UCSD-AML1 (cell line): ENCODE results near the gene ZNF138.
"Not testable (repeated sequence)": the region's sequence is repeated elsewhere in the genome, so short reads cannot be mapped to it uniquely, and the experiment has no call there.

Experiments used
- DNase-seq: peaks from one replicate; lab custom pipeline; 2025; ENCODE audit not compliant: unreplicated experiment; lab: John Stamatoyannopoulos, UW

ZNF138 gene

DNA sequence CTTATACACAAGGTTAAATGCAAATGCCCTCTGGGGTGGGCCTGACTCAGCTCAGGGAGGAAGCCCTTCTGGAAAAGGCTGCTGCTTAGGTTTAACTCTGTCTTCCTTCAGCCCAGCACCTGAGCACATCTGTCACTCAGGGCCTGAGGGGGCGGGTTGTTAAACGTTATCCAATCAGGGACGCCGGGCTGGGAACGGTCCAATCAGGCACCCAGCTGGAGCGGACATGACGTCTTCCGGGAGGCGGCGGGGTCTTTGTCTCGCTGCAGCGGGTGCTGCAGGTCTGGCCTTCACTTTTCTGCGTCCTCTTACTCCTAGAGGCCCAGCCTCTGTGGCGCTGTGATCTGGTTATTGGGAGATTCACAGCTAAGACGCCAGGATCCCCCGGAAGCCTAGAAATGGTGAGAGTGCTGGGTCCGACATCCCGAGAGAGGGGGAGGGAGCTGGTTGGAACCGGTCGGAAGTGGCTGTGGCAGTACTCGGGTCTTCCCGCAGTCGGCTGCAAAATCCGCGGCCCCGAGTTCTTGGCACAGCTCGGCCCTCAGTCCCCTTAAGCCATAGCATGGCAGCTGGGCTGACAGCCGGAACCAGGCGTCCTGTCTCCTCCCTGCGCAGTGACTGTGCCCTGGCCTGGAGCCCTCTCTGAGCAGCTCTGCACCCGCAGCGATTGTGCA, at the start of gene ZNF138:
TSS of gene ZNF138 (plus strand) at position 258 of the 674 bp plus-strand sequence. CDS start at position 399, 141 bp downstream.
- DNase-seq: peak; percentile 79

DNA sequence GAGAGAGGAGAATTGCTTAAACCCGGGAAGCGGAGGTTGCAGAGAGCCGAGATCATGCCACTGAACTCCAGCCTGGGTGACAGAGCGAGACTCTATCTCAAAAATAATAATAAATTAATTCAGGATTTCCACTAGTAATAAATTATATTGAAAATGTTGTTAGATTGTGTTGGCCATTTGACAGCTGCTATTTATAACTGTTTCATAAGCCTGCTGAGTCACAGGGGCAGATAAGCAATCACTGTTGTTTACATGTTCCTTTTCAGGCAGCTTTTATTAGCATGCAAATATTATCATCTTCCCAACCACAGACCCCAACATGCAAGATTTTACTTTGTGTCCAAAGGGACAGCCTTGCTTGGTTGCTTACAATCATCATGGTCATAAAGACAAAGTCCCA, 49.5 kb upstream of the ZNF138 start:
- no peak for DNase-seq

DNA sequence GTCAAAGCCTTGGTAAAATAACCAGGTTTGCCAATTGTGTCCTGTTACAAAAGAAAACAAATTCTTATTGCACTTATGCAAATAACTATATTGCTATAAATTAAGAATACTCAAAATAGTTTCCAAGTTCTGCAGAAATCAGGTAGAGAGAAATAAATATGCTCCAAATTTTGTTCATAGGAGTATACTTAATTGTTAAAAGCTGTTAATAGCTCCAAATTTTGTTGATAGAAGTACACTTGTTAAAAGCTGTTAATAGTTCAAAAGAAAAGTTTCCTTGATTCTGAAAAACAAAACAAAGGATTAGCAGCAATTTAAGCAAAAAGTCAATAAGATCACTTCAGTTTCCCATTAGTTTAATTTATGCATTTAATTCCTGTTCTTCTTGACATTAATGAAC, 46.4 kb upstream of the ZNF138 start:
- no peak for DNase-seq

DNA sequence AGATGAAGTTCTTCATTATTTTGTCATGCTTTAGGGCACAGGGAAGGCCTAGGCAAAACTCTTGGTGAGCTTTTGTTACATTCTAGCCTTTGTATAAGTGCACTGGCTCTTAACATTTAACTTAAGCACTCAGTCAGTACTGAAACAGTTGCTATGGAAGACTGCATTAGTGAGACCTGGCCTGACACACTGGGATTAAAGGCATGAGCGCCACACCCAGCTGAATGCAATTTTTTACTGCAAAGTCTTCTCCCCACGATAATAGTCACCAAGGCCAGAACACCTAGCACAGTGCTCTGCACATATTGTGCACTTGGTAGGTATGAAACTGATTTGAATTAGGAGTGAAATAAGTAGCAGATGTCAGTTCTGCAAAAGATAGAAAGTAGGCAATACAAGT, 41.2 kb upstream of the ZNF138 start:
- DNase-seq: no peak

DNA sequence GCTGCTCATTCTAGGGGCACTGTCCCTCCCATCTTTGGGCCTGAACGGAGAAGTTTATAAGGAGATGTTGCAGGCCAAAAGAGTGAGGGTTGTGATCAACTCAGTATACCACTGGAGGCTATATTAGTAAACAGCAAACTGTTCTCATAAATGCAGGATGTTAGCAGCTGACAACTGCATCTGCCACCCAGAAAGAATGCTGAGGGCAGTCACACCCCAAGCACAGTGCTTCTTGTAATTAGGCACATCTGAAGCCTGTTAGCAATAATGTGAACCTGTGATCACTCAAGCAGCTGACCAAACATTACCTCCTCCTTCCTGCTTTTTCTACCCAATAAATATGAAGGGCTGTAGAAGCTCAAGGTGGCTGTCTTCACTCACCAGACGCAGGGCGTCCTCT, 38.4 kb upstream of the ZNF138 start:
- DNase-seq: no peak

DNA sequence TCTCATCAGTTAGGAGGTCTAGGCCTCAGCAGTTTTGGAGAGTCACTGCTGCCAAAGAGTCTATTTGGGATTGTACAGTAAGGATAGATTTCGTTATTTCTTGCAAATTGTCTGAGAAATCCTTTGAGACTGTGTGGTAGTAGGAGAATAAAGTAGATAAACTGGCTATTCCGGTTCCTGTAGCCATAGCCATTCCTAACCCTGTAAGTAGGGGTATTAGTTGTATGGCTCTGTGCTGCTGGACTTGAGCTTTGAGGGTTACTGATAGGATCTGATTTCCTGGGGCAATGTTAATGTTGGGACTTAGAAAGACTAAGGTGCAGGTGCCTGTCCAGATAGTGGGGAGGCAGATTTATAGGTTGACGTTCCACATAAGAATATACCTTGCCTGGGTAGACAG, 36.1 kb upstream of the ZNF138 start:
- DNase-seq: no peak

DNA sequence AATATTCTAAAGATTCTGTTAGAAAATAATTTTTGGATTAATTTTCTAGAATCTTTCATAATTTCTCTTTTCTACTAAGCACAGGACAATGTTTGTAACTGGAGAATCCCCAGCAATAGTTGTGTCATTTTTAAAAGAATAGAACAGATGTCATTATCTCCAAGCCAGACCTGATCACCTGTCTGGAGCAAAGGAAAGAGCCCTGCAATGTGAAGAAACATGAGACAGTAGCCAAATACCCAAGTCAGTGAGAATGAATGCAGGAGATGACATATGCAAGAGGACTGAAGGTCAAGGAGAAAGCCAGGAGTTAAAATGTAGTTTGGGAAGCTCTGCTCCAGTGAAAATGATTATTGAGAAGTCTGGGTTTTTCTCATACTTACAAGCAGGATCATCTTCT, 25.4 kb upstream of the ZNF138 start:
- no peak for DNase-seq

DNA sequence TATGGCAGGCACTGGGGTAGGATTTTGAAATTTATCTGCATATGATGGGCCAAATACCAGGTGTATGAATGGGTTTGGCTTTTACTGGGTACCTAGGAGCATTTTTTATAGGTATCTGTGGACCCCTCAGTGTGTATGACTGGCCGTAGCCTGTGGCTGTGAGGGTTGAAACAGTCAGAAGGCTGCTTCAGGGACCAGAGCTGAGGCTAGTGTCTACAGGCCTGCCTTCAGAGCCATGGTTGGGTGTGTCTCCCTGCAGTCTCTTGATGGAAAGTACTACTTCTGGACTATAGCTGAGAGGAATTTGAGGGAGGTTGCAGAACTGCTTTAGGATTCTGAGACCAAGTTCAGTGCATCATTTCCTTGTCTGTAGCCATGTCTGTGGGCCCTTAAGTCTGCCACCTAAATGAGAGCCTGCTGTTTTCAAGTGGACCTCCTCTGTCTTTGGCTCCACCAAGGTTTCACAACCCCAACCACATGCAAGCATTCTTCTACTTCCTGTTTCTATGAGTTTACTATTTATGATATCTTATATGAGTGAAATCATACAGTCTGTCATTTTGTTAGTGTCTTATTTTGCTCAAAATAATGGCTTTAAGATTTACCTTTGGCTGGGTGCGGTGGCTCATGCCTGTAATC, 19.9 kb upstream of the ZNF138 start:
- no peak for DNase-seq

DNA sequence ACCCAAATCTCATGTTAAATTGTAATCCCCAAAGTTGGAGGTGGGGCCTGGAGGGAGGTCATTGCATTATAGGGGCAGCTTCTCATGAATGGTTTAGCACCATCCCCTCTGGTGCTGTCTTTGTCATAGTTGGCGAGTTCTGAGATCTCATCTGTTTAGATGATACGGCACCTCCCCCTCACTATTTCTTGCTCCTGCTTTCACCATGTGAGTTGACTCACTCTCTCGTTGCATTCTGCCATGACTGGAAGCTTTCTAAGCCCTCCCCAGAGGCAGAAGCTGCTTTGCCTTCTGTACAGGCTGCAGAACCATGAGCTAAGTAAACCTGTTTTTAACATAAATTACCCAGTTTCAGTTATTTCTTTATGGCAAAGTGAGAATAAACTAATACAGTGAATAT, 18.9 kb upstream of the ZNF138 start:
- DNase-seq: no peak

DNA sequence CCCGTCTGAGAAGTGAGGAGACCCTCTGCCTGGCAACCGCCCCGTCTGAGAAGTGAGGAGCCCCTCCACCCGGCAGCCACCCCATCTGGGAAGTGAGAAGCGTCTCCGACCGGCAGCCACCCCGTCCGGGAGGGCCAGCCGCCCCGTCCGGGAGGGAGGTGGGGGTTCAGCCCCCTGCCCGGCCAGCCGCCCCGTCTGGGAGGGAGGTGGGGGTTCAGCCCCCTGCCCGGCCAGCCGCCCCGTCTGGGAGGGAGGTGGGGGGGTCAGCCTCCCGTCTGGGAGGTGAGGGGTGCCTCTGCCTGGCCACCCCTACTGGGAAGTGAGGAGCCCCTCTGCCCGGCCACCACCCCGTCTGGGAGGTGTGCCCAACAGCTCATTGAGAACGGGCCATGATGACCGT, 9.4 kb upstream of the ZNF138 start:
- DNase-seq: not testable (repeated sequence)

DNA sequence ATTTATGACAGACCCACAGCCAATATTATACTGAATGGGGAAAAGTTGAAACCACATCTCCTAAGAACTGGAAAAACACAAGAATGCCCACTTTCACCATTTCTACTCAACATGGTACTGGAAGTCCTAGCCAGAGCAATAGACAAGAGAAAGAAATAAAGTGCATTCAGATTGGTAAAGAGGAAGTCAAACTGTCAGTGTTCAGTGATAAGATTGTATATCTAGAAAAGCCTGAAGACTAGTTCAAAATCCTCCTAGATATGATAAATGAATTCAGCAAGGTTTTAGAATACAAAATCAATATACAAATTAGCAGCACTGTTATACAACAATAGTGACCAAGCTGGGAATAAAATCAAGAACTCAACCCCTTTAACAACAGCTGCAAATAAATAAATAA, 6.9 kb upstream of the ZNF138 start:
- no peak for DNase-seq

DNA sequence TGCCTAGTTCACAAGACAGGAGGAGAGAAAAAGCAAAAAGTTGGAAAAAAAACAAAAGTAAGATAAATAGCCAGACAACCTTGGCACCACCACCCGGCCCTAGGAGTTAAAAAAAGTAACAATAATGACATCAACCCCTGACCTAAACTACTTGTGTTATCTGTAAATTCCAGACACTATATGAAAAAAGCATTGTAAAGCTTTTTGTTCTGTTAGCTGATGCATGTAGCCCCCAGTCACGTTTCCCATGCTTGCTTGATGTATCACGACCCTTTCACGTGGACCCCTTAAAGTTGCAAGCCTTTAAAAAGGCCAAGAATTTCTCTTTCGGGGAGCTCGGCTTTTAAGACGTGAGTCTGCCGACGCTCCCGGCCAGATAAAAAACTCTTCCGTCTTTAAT, 5.0 kb upstream of the ZNF138 start:
- DNase-seq: not testable (repeated sequence)

DNA sequence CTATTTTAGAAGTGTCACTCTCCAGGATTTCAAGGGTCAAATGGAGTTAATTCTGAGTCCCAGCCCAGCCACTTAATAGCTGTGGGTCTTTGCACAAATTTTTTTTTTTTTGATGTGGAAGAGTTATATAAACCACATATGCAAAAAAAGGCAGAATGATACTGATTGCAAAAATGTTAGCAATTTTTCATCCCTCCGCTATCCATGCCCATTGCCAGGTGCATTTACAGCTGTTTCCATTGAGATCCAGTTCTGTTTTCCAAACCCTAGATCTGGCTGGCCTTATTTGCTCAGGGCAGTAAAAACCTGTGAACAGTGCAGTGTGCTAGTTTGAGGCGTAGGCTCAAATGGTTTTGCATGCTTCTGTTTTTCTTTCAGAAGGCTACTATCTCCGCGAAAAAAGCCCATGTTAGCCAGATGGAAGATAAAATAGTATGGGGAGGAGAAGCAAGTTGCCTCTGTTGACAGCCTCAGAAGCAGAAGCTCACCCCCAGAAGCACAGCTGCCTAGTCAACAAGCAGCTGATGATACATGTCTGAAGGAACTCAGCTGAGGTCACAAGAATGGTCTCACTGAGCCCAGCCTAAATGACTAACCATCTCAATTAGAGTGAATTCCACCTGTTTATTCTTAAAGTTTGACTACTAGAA, 997 bp upstream of the ZNF138 start:
- DNase-seq: no peak

DNA sequence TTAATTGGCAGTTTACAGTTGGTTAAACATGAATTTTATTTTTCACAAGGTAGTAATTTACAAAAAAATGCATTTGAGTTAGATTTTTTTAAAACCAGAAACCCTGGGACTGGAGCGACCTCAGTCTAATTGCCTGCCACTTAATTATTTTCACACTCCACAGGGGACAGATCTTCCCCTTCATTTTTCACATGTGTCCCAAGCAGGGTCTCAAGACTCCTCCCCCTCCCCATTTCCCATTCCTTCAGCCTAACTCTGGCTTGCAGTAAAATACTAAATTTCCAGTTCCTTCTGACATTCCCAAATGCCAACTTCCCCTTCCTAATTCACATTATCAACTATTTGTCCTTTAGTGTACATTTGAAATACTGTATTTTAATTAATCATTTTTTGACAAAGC, 948 bp downstream of the ZNF138 start:
- DNase-seq: no peak

DNA sequence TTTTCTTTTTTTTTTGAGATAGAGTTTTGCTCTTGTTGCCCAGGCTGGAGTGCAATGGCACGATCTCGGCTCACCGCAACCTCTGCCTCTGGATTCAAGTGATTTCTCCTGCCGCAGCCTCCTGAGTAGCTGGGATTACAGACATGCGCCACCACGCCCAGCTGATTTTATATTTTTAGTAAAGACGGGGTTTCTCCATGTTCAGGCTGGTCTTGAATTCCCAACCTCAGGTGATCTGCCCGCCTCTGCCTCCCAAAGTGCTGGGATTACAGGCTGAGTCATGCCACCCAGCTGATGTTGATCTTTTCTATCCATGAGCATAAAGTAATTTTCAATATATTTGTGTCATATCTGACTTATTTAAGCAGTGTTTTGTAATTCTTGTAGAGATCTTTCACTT, 4.9 kb downstream of the ZNF138 start:
- DNase-seq: not testable (repeated sequence)

DNA sequence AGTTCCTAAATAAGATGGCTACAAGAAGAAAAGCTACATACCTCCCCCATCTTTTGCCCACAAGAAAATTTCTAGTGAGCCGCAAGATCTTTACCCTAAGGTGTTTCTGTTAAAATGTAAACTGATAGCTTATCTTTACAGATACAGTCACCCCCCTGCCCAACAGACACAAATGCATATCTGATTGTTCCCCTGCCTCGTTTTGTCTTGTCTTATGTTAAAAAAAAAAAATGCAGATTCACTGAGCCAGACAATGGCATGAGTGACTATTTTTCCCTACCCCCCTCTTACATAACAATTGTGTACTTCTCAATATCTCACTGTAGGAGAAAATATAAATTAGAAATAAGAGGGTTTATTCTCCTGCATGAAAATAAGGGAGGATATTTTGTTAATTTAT, 8.5 kb downstream of the ZNF138 start:
- no peak for DNase-seq

DNA sequence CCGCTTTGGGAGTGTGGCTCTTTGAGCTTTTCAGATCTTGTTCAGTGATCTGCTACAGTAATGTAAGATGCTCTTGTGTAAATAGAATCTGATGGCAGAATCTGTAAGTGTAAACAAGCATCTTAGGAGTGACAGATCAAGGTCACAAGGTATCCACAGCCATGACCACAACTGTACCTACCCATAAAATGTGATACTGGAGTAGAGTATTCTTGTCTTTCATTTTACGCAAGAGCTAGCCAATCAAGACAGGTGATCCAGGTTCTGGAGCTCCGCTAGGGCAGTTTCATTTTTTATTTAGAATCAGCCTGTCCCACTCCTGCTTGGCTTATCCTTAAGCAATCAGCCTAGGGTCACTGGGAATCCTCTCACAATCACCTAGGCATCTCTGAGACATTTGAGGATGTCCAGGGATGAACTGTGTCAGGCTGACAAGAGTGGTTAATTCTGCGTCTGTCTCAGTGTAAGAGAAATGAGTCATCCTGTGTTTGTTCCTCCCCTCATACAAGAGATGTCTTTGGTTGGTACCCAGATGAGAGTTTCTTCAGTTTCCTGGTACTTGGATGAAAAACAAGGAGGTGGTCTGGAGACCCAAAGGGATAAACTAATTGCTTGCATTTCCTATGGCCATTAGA, 13.6 kb downstream of the ZNF138 start:
- no peak for DNase-seq

DNA sequence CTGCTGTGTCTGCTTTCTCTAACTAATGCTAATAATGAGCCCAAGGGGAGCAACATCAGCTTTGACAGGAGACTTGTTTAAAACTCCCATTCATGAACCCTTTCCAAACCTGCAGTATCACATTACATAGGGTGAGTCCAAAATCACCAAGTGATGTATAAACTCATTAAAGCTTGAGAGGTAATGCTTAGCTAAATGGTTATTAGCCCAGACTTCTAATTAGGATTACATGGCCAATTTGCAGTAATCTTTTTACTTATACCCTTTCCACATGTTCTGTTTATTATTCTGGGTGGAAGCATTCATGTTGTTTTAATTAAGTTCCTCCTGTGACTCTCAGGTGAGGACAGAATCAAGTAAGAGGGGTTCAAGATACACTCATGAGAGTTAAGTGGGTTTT, 17.5 kb downstream of the ZNF138 start:
- DNase-seq: no peak

DNA sequence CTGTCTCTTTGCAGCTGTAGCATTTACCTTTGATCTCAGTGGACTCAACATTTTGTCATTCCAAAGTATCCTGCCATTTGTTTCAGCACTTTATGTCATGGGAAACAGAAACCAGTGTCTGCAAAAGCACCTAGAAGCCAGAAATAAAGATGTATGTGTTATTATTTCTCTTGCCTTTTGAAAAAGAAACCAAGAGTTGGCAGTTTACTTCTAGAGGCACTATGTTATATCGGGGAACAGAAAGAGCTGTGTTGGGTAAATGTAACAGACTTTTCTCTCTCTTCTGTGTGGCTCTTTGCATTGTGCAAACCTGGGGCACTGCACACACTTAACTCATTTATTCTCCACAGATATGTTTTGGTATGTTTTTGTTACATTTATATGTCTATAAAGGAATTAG, 36.7 kb downstream of the ZNF138 start:
- no peak for DNase-seq

DNA sequence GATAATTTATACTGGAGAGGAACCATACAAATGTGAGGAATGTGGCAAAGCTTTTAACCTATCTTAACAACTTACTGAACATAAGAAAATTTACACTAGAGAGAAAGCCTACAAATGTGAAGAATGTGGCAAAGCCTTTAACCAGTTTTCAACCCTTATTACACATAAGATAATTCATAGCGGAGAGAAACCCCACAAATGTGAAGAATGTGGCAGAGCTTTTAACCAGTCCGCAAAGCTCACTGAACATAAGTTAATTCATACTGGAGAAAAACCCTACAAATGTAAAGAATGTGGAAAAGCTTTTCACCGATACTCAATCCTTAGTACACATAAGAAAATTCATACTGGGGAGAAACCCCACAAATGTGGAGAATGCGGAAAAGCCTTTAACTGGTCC, 37.9 kb downstream of the ZNF138 start:
- DNase-seq: no peak

DNA sequence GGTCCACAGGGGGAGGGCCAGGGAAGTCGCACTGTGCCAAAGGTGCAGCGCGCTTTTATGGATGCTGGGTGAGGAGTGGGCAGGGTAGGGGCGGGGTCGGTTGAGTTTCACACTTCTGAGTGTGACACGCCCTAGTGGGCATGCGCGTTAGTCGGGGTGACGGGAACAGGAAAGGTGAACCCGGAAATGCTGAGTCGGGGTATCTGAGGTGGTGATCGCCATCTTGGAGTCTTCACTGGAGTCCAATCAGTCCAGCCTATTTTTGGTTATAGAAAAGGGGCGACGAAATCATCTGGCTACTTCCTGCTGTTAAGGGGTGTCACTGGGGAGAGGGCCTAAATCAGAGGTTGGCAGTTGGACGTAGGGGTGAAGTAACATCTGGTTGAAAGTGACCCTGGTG, 40.8 kb downstream of the ZNF138 start:
- DNase-seq: no peak

DNA sequence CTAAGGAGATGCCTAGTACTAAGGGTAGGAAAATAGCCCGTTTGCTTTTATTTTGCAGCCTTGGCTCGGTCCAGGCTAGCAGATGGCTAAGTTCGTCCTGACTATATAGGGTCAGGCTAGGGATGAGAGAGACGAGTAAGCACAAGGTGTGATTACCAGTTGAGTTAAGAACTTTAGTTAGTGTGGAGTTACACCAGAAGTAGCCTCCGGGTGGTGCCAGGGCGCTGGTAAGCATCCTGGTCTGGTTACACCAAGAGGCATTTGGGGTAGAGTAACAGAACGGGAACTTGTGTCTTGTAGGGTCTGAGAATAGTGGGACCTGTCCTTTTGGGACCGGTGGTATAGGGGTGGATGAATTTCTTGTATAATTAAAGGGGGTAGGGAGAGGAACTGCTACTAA, 41.6 kb downstream of the ZNF138 start:
- DNase-seq: not testable (repeated sequence)
